Spinal cord (tissue), 10 donors: ENCODE measurements around the gene DYNC1I1. TPM values are rescaled to one million over a fixed set of nuclear protein-coding genes. Genes with fewer than 3 reads are reported as not detected.

Experiments
- DNase-seq, 6 donors: peaks; one replicate each; pipeline versions ENCODE4 v3.0.0 to v3.0.0-alpha.2; 2013 to 2015; ENCODE audit warnings: low spot score in 6 of 6, low read depth in 4 of 6
- H3K27ac ChIP-seq: one replicate; pipeline ENCODE4 v1.5.1; 2013; ENCODE audit warnings: low read depth, low read length, control low read depth
- H3K27me3 ChIP-seq: one replicate; pipeline ENCODE4 v1.6.1; 2013; ENCODE audit warnings: low read length; ENCODE audit not compliant: control insufficient read depth, insufficient read depth
- H3K36me3 ChIP-seq: one replicate; pipeline ENCODE4 v1.6.1; 2013; ENCODE audit warnings: low read length; ENCODE audit not compliant: control insufficient read depth, insufficient read depth
- H3K4me1 ChIP-seq: one replicate; pipeline ENCODE4 v1.6.1; 2013; ENCODE audit warnings: low read length; ENCODE audit not compliant: control insufficient read depth, insufficient read depth
- H3K4me3 ChIP-seq: one replicate; pipeline ENCODE4 v1.5.1; 2013; ENCODE audit warnings: low read depth, low read length, control low read depth
- H3K9me3 ChIP-seq: one replicate; pipeline ENCODE4 v1.6.1; 2013; ENCODE audit warnings: low read length; ENCODE audit not compliant: control insufficient read depth, insufficient read depth
- WGBS: methylation state at CpG from one replicate; pipeline ENCODE4 v1.1.5; 2013; ENCODE audit warnings: missing lambda C conversion rate; ENCODE audit not compliant: insufficient coverage; 5-methylcytosine and 5-hydroxymethylcytosine counted together
- polyA plus RNA-seq, 2 donors: library from polyadenylated mRNA; unstranded; fragments of 120-200 nt; gene quantifications; one replicate each; pipeline ENCODE4 v1.2.1, GENCODE V29; 2013; ENCODE audit not compliant: insufficient read length in 2 of 2
- total RNA-seq, 2 donors: library from RNA; depleted of rRNA in 1 of 2; stranded (reverse); fragments of 120-200 nt in 1 of 2; fragments of >200 nt in 1 of 2; gene quantifications; one replicate each; pipeline versions ENCODE4 v1.2.3 to v1.2.4, GENCODE V29; 2013 to 2014
- donor health status: healthy.

DYNC1I1 gene
- total and polyA plus RNA-seq, 4 donors: 34.6 to 66.8 (median 44.2) TPM

GRCh38 chr7:95915731-95916130 is 143.4 kb downstream of the DYNC1I1 start:
- no peaks in the 10 kb centered on the region for H3K4me1 ChIP-seq
- no peaks in the 10 kb centered on the region for H3K9me3 ChIP-seq
- H3K27ac ChIP-seq: no peak overlapping the region
- peaks cover 3% of the 10 kb centered on the region for H3K27me3 ChIP-seq
- no peaks in the 10 kb centered on the region for H3K36me3 ChIP-seq
- DNase-seq: no peak
- no peak overlapping the region for H3K4me3 ChIP-seq
- WGBS: no CpG with 5 or more reads among the region's 3 CpGs

GRCh38 chr7:95916573-95917297 is 144.4 kb downstream of the DYNC1I1 start:
- peak; percentile 74 to 95 (median 80) for DNase-seq
- 3% methylated on average over 7 of the region's 19 CpGs for WGBS
- H3K9me3 ChIP-seq: no peaks in the 10 kb centered on the region
- H3K27ac ChIP-seq: no peak overlapping the region
- peaks cover 3% of the 10 kb centered on the region for H3K27me3 ChIP-seq
- no peaks in the 10 kb centered on the region for H3K36me3 ChIP-seq
- H3K4me1 ChIP-seq: no peaks in the 10 kb centered on the region
- H3K4me3 ChIP-seq: no peak overlapping the region

GRCh38 chr7:95917634-95918033 is 145.3 kb downstream of the DYNC1I1 start:
- Histone ChIP-seq H3K27me3 (peaks cover 3% of the 10 kb centered on the region), H3K4me1 (no peaks in the 10 kb centered on the region), H3K36me3 (no peaks in the 10 kb centered on the region), H3K27ac (no peak overlapping the region), H3K9me3 (no peaks in the 10 kb centered on the region), H3K4me3 (no peak overlapping the region)
- WGBS: 84% methylated on average over 8 of the region's 8 CpGs
- no peak for DNase-seq

GRCh38 chr7:95919556-95919955 is 147.2 kb downstream of the DYNC1I1 start:
- Histone ChIP-seq H3K9me3 (no peaks in the 10 kb centered on the region), H3K36me3 (no peaks in the 10 kb centered on the region), H3K27me3 (peaks cover 3% of the 10 kb centered on the region), H3K4me3 (no peak overlapping the region), H3K4me1 (no peaks in the 10 kb centered on the region), H3K27ac (no peak overlapping the region)
- no CpG with 5 or more reads among the region's 2 CpGs for WGBS
- no peak for DNase-seq

- 86% methylated on average over 1 of the region's 3 CpGs for WGBS
- H3K4me1 ChIP-seq: no peaks in the 10 kb centered on the region
- no peaks in the 10 kb centered on the region for H3K27me3 ChIP-seq
- H3K36me3 ChIP-seq: no peaks in the 10 kb centered on the region
- DNase-seq: no peak
- H3K27ac ChIP-seq: no peak overlapping the region
- H3K4me3 ChIP-seq: no peak overlapping the region
- no peaks in the 10 kb centered on the region for H3K9me3 ChIP-seq
Observed at GRCh38 chr7:95921543-95921942, 149.2 kb downstream of the DYNC1I1 start.

- no peaks in the 10 kb centered on the region for H3K36me3 ChIP-seq
Observed at GRCh38 chr7:95922191-95922590, 149.8 kb downstream of the DYNC1I1 start.

GRCh38 chr7:95925236-95925635 is 152.9 kb downstream of the DYNC1I1 start:
- H3K4me3 ChIP-seq: no peak overlapping the region
- no peaks in the 10 kb centered on the region for H3K4me1 ChIP-seq
- WGBS: no CpG with 5 or more reads among the region's 3 CpGs
- H3K36me3 ChIP-seq: no peaks in the 10 kb centered on the region
- H3K27me3 ChIP-seq: no peaks in the 10 kb centered on the region
- no peak for DNase-seq
- no peak overlapping the region for H3K27ac ChIP-seq
- no peaks in the 10 kb centered on the region for H3K9me3 ChIP-seq

More at GRCh38 chr7:95922191-95922590, 149.8 kb downstream of the DYNC1I1 start:
- Histone ChIP-seq H3K4me3 (no peak overlapping the region), H3K27me3 (no peaks in the 10 kb centered on the region), H3K27ac (no peak overlapping the region), H3K4me1 (no peaks in the 10 kb centered on the region), H3K9me3 (no peaks in the 10 kb centered on the region)
- WGBS: no CpG with 5 or more reads among the region's 3 CpGs
- DNase-seq: no peak

GRCh38 chr7:95925971-95926370 is 153.6 kb downstream of the DYNC1I1 start:
- Histone ChIP-seq H3K27me3 (no peaks in the 10 kb centered on the region), H3K4me1 (no peaks in the 10 kb centered on the region), H3K4me3 (no peak overlapping the region), H3K36me3 (no peaks in the 10 kb centered on the region), H3K27ac (no peak overlapping the region), H3K9me3 (no peaks in the 10 kb centered on the region)
- peak in 1 of 6 donors; percentile 51 for DNase-seq

- no peaks in the 10 kb centered on the region for H3K4me1 ChIP-seq
- H3K36me3 ChIP-seq: no peaks in the 10 kb centered on the region
- WGBS: no CpG with 5 or more reads among the region's 5 CpGs
- H3K4me3 ChIP-seq: no peak overlapping the region
- no peaks in the 10 kb centered on the region for H3K27me3 ChIP-seq
- H3K27ac ChIP-seq: no peak overlapping the region
- no peaks in the 10 kb centered on the region for H3K9me3 ChIP-seq
- peak in 1 of 6 donors; percentile 75 for DNase-seq
Observed at GRCh38 chr7:95927756-95928155, 155.4 kb downstream of the DYNC1I1 start.

GRCh38 chr7:95929710-95930280 is 157.4 kb downstream of the DYNC1I1 start:
- WGBS: 100% methylated on average over 1 of the region's 1 CpG
- H3K36me3 ChIP-seq: no peaks in the 10 kb centered on the region
- DNase-seq: no peak

More at GRCh38 chr7:95929710-95930280, 157.4 kb downstream of the DYNC1I1 start:
- Histone ChIP-seq H3K4me1 (no peaks in the 10 kb centered on the region), H3K9me3 (no peaks in the 10 kb centered on the region), H3K27me3 (no peaks in the 10 kb centered on the region), H3K4me3 (no peak overlapping the region), H3K27ac (no peak overlapping the region)
